ENCODE results near the gene OSBP. TPM values are rescaled to one million over a fixed set of nuclear protein-coding genes. Genes with fewer than 3 reads are reported as not detected.

Gene OSBP
- total RNA-seq, 1 experiment from 2014 or later = 49.7 TPM

DNA sequence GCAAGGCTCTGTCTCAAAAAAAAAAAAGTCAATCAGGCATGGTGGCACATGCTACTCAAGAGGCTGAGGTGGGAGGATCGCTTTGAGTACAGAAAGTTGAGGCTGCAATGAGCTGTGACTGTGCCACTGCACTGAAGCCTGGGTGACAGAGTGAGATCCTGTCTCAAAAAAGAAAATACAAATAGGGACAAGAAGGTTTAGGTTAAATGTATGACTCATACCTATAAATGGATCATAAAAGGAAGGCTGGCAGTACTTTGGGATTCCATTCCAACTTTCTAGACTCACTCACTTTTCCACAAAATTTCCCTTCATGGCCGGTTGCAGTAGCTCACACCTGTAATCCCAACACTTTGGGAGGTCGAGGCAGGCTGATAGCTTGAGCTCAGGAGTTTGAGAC, 25.6 kb upstream of the OSBP start:
- no peaks in the 10 kb centered on the region for H3K79me2 ChIP-seq (ENCODE audit: low read depth)
- H3F3A ChIP-seq (ENCODE audit: insufficient read depth, low read depth) = peaks cover 4% of the 10 kb centered on the region; the same call in 1 of the 2 replicates
- TF ChIP-seq, protein P1, sequence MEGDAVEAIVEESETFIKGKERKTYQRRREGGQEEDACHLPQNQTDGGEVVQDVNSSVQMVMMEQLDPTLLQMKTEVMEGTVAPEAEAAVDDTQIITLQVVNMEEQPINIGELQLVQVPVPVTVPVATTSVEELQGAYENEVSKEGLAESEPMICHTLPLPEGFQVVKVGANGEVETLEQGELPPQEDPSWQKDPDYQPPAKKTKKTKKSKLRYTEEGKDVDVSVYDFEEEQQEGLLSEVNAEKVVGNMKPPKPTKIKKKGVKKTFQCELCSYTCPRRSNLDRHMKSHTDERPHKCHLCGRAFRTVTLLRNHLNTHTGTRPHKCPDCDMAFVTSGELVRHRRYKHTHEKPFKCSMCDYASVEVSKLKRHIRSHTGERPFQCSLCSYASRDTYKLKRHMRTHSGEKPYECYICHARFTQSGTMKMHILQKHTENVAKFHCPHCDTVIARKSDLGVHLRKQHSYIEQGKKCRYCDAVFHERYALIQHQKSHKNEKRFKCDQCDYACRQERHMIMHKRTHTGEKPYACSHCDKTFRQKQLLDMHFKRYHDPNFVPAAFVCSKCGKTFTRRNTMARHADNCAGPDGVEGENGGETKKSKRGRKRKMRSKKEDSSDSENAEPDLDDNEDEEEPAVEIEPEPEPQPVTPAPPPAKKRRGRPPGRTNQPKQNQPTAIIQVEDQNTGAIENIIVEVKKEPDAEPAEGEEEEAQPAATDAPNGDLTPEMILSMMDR (conservative IDR thresholded peaks at IDR 0.05) = no peak
- TF ChIP-seq EZH2 (IDR thresholded peaks at IDR 0.05; ENCODE audit: low read depth) = no peak
- H3K9me3 ChIP-seq (ENCODE audit: insufficient read depth, low read depth) = no peaks in the 10 kb centered on the region
- peaks cover 68% of the 10 kb centered on the region for H3K36me3 ChIP-seq (ENCODE audit: low read depth)
- H3K4me2 ChIP-seq = no peak overlapping the region
- intact Hi-C loops (cut with micrococcal nuclease; ENCODE audit: unreplicated experiment) = no loop called here
- no peaks in the 10 kb centered on the region for H3K27me3 ChIP-seq (ENCODE audit: insufficient read depth, low read depth)
- no peaks in the 10 kb centered on the region for H3K9me2 ChIP-seq (ENCODE audit: insufficient read depth)
- no peaks in the 10 kb centered on the region; the same call in 1 of the 2 replicates for H4K20me1 ChIP-seq (ENCODE audit: insufficient read depth)
- no peaks in the 10 kb centered on the region for H3K4me1 ChIP-seq (replicated peaks; ENCODE audit: insufficient read depth)
- ChIA-PET CTCF (no interaction called here), POLR2A (ENCODE audit: unreplicated experiment) (no interaction called here)
- BruUV-seq (replicated peaks) = no TSS peak
- no peak overlapping the region for H3K4me3 ChIP-seq
- H3K27ac ChIP-seq = no peak overlapping the region
- H2AFZ ChIP-seq = no peak overlapping the region
- DNase-seq = no peak

DNA sequence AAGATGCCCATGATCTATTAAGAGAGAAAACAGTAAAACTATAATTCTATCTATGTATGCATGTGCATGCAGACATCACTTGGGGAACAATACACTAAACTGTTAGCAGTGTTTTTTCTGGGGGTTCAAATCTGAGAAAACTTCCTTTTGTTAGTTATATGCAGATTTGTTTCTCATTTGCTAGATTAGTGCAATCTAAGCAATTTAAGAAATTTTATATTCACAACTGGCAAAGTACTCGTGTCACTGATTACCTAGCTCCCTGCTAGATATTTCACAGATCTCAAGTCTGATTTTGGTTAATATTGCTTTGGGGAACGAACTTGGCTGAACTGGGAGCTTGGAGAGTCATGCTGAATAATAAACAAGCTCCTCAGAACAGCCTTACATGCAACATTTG, 14.9 kb upstream of the OSBP start:
- BruUV-seq (replicated peaks) = no TSS peak
- ChIA-PET CTCF (no interaction called here), POLR2A (ENCODE audit: unreplicated experiment) (no interaction called here)
- Histone ChIP-seq H3K79me2 (ENCODE audit: low read depth) (no peaks in the 10 kb centered on the region), H3K4me3 (no peak overlapping the region), H2AFZ (no peak overlapping the region), H4K20me1 (ENCODE audit: insufficient read depth) (no peaks in the 10 kb centered on the region), H3F3A (ENCODE audit: insufficient read depth, low read depth) (peaks cover 7% of the 10 kb centered on the region; the same call in 1 of the 2 replicates), H3K9me3 (ENCODE audit: insufficient read depth, low read depth) (no peaks in the 10 kb centered on the region), H3K9me2 (ENCODE audit: insufficient read depth) (no peaks in the 10 kb centered on the region), H3K27me3 (ENCODE audit: insufficient read depth, low read depth) (no peaks in the 10 kb centered on the region), H3K4me2 (no peak overlapping the region), H3K27ac (no peak overlapping the region), H3K36me3 (ENCODE audit: low read depth) (no peaks in the 10 kb centered on the region), H3K4me1 (replicated peaks; ENCODE audit: insufficient read depth) (no peaks in the 10 kb centered on the region)
- intact Hi-C loops (cut with micrococcal nuclease; ENCODE audit: unreplicated experiment) = no loop called here
- TF ChIP-seq EZH2 (IDR thresholded peaks at IDR 0.05; ENCODE audit: low read depth) = no peak
- TF ChIP-seq, protein P1 (conservative IDR thresholded peaks at IDR 0.05) = no peak
- DNase-seq = no peak

DNA sequence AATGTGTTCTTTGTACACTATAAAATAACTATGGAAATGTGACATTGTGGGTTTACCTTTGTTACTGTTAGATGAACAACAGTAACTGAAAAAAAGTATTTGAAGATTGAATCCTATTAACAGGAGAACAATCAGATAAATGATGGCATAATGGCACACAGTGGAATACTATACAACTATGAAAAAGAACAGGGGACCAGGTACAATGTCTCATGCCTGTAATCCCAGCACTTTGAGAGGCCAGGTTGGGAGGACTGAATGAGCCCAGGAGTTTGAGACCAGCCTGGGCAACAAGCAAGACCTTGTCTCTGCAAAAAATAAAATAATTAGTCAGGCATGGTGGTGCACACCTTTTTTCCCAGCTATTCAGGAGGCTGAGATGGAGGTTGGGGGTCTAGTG, 14.4 kb upstream of the OSBP start:
- Histone ChIP-seq H3K4me3 (no peak overlapping the region), H3K79me2 (ENCODE audit: low read depth) (no peaks in the 10 kb centered on the region), H3K27ac (no peak overlapping the region), H4K20me1 (ENCODE audit: insufficient read depth) (no peaks in the 10 kb centered on the region), H3K9me2 (ENCODE audit: insufficient read depth) (no peaks in the 10 kb centered on the region), H3K4me2 (no peak overlapping the region), H3K4me1 (replicated peaks; ENCODE audit: insufficient read depth) (no peaks in the 10 kb centered on the region), H3K27me3 (ENCODE audit: insufficient read depth, low read depth) (no peaks in the 10 kb centered on the region), H3K36me3 (ENCODE audit: low read depth) (no peaks in the 10 kb centered on the region), H2AFZ (no peak overlapping the region), H3F3A (ENCODE audit: insufficient read depth, low read depth) (peaks cover 7% of the 10 kb centered on the region; the same call in 1 of the 2 replicates), H3K9me3 (ENCODE audit: insufficient read depth, low read depth) (no peaks in the 10 kb centered on the region)
- POLR2A ChIA-PET (ENCODE audit: unreplicated experiment) = no interaction called here
- no peak for TF ChIP-seq EZH2 (IDR thresholded peaks at IDR 0.05; ENCODE audit: low read depth)
- TF ChIP-seq, protein P1 (conservative IDR thresholded peaks at IDR 0.05) = no peak
- BruUV-seq (replicated peaks) = no TSS peak
- CTCF ChIA-PET = no interaction called here
- DNase-seq = no peak
- intact Hi-C loops (cut with micrococcal nuclease; ENCODE audit: unreplicated experiment) = no loop called here
